Motor neuron (in vitro differentiated cells): Measurements from ENCODE around the gene PSEN1. TPM values are rescaled to one million over a fixed set of nuclear protein-coding genes. Genes with fewer than 3 reads are reported as not detected.

Experiments used
- ATAC-seq, 8 experiments: fragments of 200-7000 bp; cut with Tn5 transposase; replicated peaks in 6 of 8; 2 replicates each; pipeline ENCODE4 v1.8.0; 2021; ENCODE audit warnings: mild to moderate bottlenecking in 8 of 8, moderate library complexity in 8 of 8
- H3K27ac ChIP-seq, 2 donors: fragments of 250-450 bp; sonication (Bioruptor Pico); 2 replicates each; pipeline ENCODE4 v1.9.0; 2021; ENCODE audit warnings: antibody characterized with exemption in 2 of 2, mild to moderate bottlenecking in 2 of 2, moderate library complexity in 1 of 2
- H3K4me1 ChIP-seq, 2 donors: fragments of 250-450 bp; sonication (Bioruptor Pico); replicated peaks in 1 of 2; 2 replicates each; pipeline ENCODE4 v1.6.1; 2021; ENCODE audit warnings: antibody characterized with exemption in 2 of 2, mild to moderate bottlenecking in 2 of 2, moderate library complexity in 1 of 2
- H3K4me3 ChIP-seq, 5 donors: fragments of 250-450 bp; sonication (Bioruptor Pico); 2 replicates each; pipeline ENCODE4 v1.9.0; 2021; ENCODE audit warnings: antibody characterized with exemption in 5 of 5, mild to moderate bottlenecking in 5 of 5, moderate library complexity in 4 of 5
- WGBS, 10 experiments: fragments of 450-650 bp; shearing (Covaris generic); methylation state at CpG; one replicate each; pipeline ENCODE4 v1.0.0; 2022; 5-methylcytosine and 5-hydroxymethylcytosine counted together
- in situ Hi-C, 9 experiments: fragments of 400-800 bp; cut with MboI; loops; one replicate each; pipeline ENCODE4 v1.15.0; 2021; ENCODE audit warnings: low sequenced_read_pairs in 9 of 9, low pct_unique_long_range_greater_than_20kb in 2 of 9; ENCODE audit not compliant: unreplicated experiment in 9 of 9
- total RNA-seq, 8 experiments: library from RNA; unstranded; fragments of 300-600 nt; gene quantifications; 2 replicates each; pipeline versions ENCODE4 v1.2.3 to v1.2.4, GENCODE V29; 2022

Gene PSEN1
- total RNA-seq, 8 experiments from 2014 or later = 31.1 to 54.2 (median 37.0) TPM

GRCh38 chr14:73237219-73237785, 101.0 kb downstream of the PSEN1 start, which contains the start of gene PAPLN:
PAPLN (plus strand) TSS chr14:73237506; CDS start chr14:73239779, 2,273 bp downstream.
- Histone ChIP-seq H3K4me1 (peaks cover 19 to 38% of the 10 kb centered on the region in 2 donors), H3K4me3 (peak within 1 kb of the TSS; percentile 11 to 21 (median 16)), H3K27ac (no peak within 1 kb of the TSS)
- WGBS, 10 experiments = no CpG with 5 or more reads among the region's 48 CpGs
- peak in 7 of 8 experiments; percentile 3 to 64 (median 34) for ATAC-seq
- in situ Hi-C loops = no loop called here

GRCh38 chr14:73237786-73238423, 101.6 kb downstream of the PSEN1 start:
- H3K4me1 ChIP-seq = peaks cover 19 to 36% of the 10 kb centered on the region in 2 donors
- 0 to 10% methylated on average over 1 to 4 of the region's 73 CpGs; no CpG with 5 or more reads in 8 of the 10 experiments for WGBS, 10 experiments
- in situ Hi-C loops = no loop called here
- no peak overlapping the region for H3K27ac ChIP-seq
- peak; percentile 12 to 59 (median 48) for ATAC-seq
- H3K4me3 ChIP-seq = peak overlapping the region; percentile 11 to 21 (median 16)

- in situ Hi-C loops = no loop called here
- peaks cover 19 to 36% of the 10 kb centered on the region in 2 donors for H3K4me1 ChIP-seq
These were observed 102.1 kb downstream of the PSEN1 start for GRCh38 chr14:73238424-73238852.

GRCh38 chr14:73238941-73239340, 102.6 kb downstream of the PSEN1 start:
- no peak for ATAC-seq
- H3K4me1 ChIP-seq = peaks cover 19 to 36% of the 10 kb centered on the region in 2 donors
- in situ Hi-C loops = no loop called here
- no peak overlapping the region for H3K4me3 ChIP-seq
- 30 to 100% (median 86%) methylated on average over 1 to 11 of the region's 11 CpGs; no CpG with 5 or more reads in 3 of the 10 experiments for WGBS, 10 experiments
- no peak overlapping the region for H3K27ac ChIP-seq

More at GRCh38 chr14:73238424-73238852, 102.1 kb downstream of the PSEN1 start:
- 15 to 80% (median 31%) methylated on average over 2 to 6 of the region's 10 CpGs; no CpG with 5 or more reads in 3 of the 10 experiments for WGBS, 10 experiments
- peak in 4 of 8 experiments; percentile 2 to 24 (median 18) for ATAC-seq
- Histone ChIP-seq H3K27ac (no peak overlapping the region), H3K4me3 (no peak overlapping the region)

- 0 to 61% (median 20%) methylated on average over 1 to 22 of the region's 48 CpGs; no CpG with 5 or more reads in 1 of the 10 experiments for WGBS, 10 experiments
- H3K4me3 ChIP-seq = no peak overlapping the region
- no peak overlapping the region for H3K27ac ChIP-seq
- peaks cover 19 to 36% of the 10 kb centered on the region in 2 donors for H3K4me1 ChIP-seq
- ATAC-seq = peak; percentile 3 to 53 (median 18)
- in situ Hi-C loops = no loop called here
These were observed 103.3 kb downstream of the PSEN1 start for GRCh38 chr14:73239393-73240241.

- Histone ChIP-seq H3K4me1 (peaks cover 8 to 24% of the 10 kb centered on the region in 2 donors), H3K27ac (no peak overlapping the region), H3K4me3 (no peak overlapping the region)
- ATAC-seq = no peak
- in situ Hi-C loops = no loop called here
- WGBS, 10 experiments = 0 to 80% (median 68%) methylated on average over 1 to 2 of the region's 10 CpGs; no CpG with 5 or more reads in 6 of the 10 experiments
These were observed 104.6 kb downstream of the PSEN1 start for GRCh38 chr14:73240816-73241480.

GRCh38 chr14:73241481-73242165, 105.3 kb downstream of the PSEN1 start:
- 20 to 97% (median 90%) methylated on average over 1 to 9 of the region's 19 CpGs; no CpG with 5 or more reads in 3 of the 10 experiments for WGBS, 10 experiments
- H3K27ac ChIP-seq = no peak overlapping the region
- H3K4me1 ChIP-seq = peaks cover 3 to 18% of the 10 kb centered on the region in 2 donors
- ATAC-seq = peak in 5 of 8 experiments; percentile 10 to 75 (median 44)
- in situ Hi-C loops = no loop called here
- H3K4me3 ChIP-seq = no peak overlapping the region

- peak in 2 of 8 experiments; percentile 2 to 4 for ATAC-seq
- WGBS, 10 experiments = 39 to 100% (median 84%) methylated on average over 1 to 5 of the region's 6 CpGs; no CpG with 5 or more reads in 4 of the 10 experiments
- H3K27ac ChIP-seq = no peak overlapping the region
- no peak overlapping the region for H3K4me3 ChIP-seq
- H3K4me1 ChIP-seq = peaks cover 3 to 15% of the 10 kb centered on the region in 2 donors
- in situ Hi-C loops = no loop called here
These were observed 106.1 kb downstream of the PSEN1 start for GRCh38 chr14:73242357-73242901.

GRCh38 chr14:73243341-73243740, 107.0 kb downstream of the PSEN1 start:
- no peak overlapping the region for H3K27ac ChIP-seq
- peaks cover 3 to 8% of the 10 kb centered on the region in 2 donors for H3K4me1 ChIP-seq
- in situ Hi-C loops = no loop called here
- H3K4me3 ChIP-seq = no peak overlapping the region
- WGBS, 10 experiments = 80 to 100% (median 87%) methylated on average over 2 to 3 of the region's 3 CpGs; no CpG with 5 or more reads in 6 of the 10 experiments
- ATAC-seq = no peak

GRCh38 chr14:73243748-73244147, 107.4 kb downstream of the PSEN1 start:
- Histone ChIP-seq H3K27ac (no peak overlapping the region), H3K4me3 (no peak overlapping the region), H3K4me1 (peaks cover 3 to 4% of the 10 kb centered on the region in 2 donors)
- in situ Hi-C loops = no loop called here
- no peak for ATAC-seq
- WGBS, 10 experiments = 86 to 100% (median 94%) methylated on average over 1 to 2 of the region's 2 CpGs; no CpG with 5 or more reads in 5 of the 10 experiments

- H3K4me1 ChIP-seq = peaks cover 0 to under 1% of the 10 kb centered on the region in 2 donors
- no peak for ATAC-seq
- in situ Hi-C loops = no loop called here
- 71 to 100% (median 89%) methylated on average over 1 to 8 of the region's 14 CpGs; no CpG with 5 or more reads in 4 of the 10 experiments for WGBS, 10 experiments
- H3K4me3 ChIP-seq = no peak overlapping the region
- H3K27ac ChIP-seq = no peak overlapping the region
These were observed 108.4 kb downstream of the PSEN1 start for GRCh38 chr14:73244541-73245290.
